OCI-M2 (cell line): ENCODE measurements around the gene SGSM2.

Source experiments
- DNase-seq: peaks from one replicate; lab custom pipeline; 2025; ENCODE audit not compliant: unreplicated experiment; lab: John Stamatoyannopoulos, UW

The SGSM2 gene

DNA sequence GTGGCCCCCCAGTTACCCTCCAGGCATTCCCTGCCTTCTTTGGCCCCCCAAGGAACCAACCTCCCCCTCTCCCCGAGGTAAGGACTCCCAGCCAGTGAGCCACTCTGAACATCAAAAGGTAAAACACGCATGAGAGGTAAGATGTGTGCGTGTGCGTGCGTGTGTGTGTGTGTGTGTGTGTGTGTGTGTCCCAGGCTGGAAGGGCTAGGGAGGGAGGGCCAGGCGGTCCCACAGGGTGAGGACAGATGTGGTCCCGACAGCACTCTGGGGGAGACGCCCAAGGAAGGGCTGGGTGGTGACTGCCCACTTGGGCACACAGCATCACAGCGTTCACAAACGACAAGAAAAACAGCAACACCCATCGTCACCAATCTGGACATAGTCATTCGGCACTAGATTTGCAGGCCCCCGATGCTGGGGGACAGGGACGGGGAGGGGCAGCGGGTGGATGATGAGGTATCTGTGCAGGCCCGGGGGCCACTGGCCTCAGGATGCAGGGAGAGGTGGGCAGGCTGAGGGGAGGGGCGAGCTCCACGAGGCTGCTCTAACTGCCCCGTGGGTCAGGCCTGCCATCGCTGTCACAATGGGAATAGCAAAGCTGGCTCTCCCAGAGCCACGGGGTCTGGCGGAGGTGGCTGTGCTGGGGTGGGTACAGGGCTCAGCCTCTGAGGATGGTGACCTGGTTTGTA, 47.3 kb downstream of the SGSM2 start:
- no peak for DNase-seq

DNA sequence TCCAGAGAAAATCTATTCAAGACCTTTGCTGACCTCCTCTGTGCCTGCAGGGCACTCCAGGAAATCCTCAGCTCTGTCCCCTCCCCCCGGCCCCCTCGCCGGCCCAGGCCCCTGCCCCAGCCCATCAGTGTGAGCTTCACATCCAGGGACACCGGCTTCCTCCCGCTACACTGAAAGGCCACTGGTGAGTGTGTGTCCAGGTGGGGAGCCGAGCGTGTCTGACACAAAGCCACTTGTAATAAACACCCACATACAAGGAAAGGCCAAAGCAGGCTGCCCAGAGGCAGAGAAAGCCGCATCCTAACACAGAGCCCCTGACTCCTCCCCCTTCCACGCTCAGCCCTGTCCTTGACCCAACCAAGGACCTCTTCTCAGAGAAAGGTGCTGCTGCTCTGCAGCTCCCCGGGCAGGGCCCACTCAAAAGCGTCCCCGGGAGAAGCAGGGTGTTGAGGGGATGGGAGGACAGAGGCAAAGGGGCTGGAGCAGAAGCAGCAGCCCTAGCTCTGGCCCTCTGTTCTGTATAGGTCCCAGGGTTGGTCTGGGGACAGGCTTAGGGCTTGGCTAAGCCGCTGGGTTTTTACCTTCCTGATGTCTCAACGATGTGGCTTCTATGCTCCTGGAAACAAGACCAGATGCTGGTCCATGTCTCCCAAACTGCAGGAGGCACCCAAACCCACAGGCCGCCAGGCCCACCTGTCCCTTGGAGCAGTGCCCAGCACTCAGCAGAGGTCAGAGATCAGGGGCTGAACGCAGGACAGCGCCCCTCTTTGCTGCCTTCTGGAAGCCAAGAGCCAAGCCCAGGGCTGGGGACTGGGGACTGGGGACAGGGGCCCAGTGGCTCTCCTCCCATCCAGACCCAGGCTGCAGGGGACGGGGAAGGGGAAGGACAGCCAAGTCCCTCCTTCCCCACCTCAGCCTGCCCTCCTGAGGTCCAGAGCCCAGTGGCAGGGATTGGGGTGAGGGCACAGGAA, 48.2 kb downstream of the SGSM2 start:
- DNase-seq: no peak

DNA sequence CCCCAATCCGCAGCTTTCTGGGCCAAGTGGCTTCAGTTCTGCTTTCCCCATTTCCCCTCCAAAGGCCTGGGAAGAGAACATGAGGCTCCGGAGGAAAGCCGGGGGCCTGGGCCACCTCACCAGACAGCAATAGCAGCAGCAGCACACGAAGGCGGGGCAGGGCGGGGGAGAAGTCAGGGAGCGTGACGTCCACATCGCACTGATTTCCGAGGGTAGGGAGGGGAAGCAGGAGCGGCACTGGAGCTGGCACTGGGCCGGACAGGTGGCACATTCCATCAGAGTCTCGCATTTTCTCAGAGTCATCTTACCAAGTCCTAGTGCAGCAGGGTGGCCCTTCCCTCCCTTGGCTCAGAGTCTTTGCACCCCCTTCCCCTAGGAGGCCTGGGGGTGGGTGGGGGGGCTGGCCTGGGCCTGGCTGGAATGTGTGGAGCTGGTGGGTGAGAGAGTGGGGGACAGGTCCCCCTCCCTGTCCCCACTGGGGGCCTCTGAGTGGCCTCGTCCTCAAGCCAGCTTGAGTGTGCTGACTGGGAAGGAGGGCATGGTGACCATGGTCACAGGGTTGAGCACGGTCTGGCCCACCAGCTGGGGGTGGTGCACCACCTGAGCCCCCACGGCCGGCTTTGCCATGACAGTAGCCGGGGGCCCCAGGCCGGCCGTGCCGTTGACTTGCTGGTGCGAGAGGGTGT, 49.2 kb downstream of the SGSM2 start:
- DNase-seq: no peak

DNA sequence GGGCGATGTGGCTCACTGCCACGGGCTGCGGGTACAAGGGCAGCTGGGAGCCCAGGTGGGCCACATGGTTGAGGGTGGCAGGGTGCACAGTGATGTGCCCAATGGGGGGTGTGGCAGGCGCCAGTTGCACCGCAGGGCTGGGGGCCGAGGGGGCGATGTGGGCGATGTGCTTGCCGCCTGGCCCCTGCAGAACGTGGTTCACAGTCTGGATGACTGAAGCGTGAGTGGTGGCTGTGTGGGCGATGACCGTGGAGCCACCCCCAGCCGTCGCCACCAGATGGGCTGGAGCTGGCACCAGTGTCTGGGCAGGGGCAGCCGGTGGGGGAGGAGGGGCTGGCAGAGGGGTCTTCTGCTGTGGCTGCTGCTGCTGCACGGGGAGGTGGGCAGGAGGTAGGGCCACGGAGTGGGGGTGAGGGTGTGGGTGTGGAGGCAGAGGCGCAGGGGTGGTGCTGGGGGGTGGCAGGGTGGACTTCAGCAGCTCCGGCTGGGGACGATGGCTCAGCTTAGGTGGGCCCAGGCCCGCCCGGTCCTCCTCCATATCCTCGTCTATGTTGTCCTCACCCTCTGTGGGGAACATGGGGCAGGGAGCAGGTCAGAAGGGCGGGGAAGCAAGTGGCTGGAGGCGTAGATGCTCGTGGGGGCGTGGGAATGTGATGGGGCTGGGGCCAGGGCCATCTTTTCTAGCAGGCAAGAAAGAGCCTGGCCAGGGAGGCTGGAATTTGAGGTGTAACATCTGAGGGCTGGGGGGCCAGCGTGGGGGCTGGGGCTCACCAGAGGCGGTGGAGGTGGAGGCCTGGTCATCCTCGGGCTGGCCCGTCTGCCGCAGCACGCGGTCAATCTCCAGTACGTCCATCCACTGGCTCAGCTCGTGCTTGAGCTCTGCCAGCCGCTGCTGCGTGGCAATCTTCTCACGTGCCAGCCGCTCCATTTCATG, 50.1 kb downstream of the SGSM2 start:
- DNase-seq: no peak

DNA sequence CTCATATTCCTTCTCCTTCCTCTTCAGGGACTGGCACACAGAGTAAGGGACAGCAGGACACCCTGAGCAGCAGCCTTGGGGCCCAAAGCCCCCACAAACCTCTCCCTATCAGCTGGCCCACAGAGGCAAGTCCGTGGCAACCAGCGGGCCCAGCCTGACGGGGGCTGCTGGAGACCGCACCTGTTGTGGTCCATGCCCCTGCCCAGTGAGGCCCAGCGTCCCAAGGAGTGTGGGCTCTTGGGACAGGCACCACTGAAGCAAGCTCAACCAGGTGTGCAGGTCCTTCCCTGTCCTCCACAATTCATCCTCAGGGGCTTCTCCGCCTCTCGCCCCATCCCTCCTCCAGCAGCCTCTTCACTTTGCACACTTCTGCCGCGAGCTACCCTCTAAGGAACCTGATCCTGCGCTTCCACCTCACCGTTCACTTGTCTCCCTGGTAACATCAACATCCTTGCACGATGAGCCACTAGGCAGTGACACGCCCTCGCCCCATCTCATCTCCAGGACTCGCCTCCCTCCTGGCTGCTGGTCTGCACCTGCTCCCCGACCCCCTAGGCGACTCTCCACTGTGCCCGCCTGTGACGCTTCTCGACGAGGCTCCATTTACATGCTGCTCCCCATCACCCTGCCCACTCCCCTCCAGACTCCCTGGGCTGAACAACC, 50.9 kb downstream of the SGSM2 start:
- DNase-seq: no peak

DNA sequence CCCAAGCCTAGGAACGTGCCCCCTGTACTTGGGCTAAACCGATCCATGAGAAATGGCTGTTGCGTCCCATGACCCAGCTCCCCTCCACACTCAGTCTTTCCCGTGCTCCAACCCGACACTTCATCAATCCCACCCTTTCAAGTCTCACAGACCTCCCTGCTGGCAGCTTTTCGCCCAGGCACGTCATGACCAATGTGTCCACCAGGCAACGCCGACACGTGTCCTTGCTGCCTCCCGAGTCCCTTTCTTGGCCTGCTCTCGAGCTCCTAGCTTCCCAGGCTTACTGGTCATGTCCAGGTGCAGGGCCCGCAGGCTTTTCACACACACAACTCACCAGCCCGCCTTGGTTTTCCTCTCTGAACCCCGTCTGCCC, 51.4 kb downstream of the SGSM2 start:
- DNase-seq: no peak

DNA sequence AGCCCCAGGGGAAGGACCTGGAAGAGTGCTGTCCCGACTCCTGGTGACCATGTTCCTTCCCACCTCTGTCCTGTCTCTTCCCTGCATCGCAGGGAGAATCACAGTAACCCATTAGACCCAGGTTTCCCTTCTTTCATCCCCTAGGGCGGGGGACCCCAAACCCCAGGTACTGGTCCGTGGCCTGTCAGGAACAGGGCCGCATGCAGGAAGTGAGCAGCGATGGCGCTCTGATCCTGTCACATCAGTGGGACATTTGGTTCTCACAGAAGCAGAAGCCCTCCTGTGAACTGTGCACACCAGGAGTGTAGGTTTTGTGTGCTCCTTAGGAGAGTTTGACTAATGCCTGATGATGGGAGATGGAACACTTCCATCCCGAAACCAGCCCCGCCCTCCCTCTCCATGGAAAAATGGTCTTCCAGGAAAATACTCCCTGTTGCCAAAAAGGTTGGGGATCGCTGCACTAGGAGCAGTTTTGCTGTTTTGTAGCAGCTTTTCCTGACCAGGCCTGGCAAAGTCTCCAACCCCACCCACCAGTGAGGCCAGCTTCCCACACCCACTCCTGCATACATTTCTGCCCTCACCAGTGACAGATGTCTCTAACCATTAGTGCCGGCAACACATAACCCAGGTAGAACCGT, 53.0 kb downstream of the SGSM2 start:
- no peak for DNase-seq

DNA sequence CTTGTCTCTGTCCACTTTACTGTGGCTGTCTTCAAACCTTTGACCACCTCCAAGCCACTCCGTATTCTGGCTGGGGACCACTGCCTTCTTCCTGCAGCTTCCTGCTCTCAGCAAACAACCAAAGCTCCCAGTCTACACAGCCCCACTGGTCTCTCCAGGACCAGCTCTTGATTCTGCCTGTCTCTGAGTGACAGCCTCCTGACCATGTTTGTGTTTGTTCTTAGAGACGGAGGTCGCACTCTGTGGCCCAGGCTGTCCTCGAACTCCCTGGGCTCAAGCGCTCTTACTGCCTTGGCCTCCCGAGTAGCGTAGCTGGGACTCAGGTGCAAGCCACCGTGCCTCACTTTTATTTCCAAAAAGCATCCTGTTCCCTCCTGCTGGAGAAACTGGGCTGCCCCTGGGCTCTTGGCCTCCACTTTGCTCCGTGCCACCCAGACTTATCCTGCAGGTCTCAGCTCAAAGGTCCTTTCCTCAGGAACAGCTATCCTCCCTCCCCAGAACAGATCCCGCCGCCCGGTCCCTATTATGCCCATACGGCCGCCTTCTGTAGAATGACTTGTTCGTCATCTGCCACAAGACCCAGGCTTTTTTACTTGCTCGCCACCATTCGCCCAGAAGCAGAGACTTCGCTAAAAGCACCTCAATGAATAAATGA, 54.4 kb downstream of the SGSM2 start:
- DNase-seq: no peak

DNA sequence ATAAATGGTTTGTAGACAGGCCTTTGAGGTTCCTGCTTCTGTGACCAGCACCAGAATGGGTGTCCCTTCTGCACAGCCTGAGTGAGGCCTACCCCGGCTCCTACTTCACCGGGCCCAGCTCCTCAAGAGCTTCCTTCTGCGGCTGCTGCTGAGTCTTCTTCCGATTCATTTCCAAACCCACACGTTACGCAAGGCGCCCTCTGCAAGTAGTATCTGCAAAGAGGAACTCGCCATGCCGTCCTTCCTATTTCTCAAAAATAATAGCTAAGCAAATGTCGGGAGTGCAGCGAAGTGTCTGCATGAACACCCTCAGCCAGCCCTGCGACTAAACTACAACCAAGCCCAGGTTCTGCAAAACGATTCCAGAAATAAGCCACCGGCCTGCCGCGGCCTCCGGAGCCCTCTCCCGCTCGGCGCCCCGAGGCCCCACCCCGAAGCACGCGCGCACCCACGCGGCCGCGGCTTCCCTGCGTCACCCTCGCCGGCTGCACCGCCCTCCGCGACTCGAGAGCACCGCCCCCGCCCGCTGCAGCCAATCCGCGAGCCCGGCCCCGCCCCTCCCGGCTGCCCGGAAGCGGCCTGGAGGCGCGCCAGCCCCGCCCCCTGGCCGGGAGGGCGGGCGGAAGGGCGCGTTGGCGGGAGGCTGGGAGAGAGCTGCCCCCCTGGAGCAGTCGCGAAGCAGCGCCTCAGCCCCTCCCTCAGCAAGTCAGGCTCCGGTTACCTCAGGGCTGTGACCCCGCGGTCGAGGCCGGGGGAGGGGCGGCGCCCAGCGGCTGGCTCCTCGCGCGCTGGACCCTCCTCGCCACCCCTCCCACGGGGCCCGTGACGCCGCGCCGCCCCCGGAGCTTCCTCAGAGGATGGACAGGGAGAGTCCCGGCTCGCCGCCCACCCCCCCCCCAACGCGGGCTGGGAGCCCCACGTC, 55.2 kb downstream of the SGSM2 start:
- peak; percentile 60 for DNase-seq

DNA sequence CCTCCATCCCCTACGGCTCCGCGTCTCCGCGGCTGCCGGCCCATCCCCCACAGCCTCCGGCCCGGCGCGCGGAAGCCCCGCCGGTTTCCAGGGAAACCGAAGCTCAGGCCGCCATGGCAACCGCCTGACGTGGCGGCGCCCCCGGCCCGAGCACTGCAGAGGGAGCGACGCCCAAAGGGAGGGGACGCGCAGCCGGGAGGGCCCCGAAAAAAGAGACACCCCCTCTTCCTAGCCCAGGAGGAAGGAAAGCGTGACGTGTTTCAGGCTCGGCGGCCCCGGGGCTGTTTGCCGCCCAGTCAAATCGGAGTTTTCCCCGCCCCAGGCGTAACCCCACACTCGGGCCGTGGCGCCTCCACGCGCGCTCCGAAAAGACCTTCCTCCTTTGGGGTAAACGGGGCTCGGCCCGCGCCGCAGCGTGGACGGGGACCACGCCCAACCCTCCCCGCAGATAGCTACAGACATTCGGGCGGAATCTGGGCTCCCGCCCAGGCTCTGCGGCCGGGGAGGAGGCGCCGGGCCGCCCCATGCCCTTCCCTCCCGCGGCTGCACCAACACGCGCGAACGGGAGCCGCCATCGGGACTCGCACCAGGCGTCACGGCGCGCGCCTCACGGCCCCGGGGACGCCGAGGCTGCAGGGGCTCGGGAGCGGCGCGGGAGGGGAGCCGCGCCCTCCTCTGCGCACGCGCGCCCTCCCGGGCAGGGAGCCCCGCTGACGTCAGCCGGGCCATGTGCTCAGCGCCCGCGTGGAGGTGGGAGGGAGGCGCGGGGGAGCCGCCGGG, 56.1 kb downstream of the SGSM2 start:
- DNase-seq: no peak

DNA sequence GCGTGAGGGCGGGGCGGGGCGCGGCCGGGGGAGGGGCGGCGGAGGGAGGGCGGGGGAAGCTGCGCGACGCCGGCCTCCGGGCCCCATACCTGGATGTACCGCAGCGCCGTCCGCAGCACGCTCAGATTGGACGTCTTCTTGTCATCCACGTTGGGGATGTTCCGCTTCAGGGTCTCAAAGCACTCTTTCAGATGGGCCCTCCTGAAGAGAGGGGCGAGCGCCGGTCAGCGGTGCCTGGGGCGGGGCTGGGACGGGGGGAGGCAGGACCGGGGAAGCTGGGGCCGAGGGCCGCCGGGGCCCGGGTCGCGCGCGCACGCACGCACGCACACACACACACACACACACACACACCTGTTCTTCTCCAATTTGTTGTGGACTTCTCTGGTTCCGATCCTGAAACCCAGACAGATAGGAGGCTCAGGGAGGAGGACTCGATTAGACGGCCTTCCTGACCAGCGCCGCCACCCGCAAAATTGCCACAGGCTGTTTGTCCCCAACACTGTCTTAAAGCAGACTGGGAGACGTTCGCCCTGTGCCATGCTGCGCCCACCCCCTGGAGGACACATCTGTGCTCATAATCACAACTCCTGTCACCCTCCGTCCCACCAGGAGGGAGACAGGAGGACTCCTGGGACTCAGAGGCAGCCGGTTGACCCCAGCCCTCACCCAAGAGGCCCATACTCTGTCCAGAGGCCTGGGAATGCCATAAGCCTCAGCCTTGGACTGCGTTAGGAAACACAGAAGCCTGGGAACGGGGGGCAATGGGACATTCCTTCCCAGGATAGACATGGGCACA, 56.9 kb downstream of the SGSM2 start:
- no peak for DNase-seq

DNA sequence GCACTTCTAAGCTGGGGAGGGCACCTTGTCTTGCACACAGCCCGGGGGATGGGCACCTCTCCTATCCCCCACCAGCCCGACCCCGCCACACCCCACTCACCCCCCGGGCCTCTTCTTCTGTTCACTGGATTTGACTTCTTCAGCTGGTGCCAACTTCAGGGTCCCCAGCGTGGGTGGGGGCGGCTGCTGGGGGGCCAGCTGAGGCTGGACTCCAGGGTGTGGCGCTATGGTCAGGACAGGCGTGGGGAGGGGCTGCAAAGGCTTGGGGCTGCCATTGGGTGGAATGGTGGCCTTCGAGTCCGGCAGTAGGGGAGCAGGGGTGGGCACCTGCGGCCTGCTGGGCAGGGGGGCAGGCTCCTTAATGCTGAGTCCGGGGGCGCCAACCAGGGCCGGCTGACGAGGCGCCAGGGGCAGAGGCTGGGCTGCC, 57.5 kb downstream of the SGSM2 start:
- DNase-seq: no peak

DNA sequence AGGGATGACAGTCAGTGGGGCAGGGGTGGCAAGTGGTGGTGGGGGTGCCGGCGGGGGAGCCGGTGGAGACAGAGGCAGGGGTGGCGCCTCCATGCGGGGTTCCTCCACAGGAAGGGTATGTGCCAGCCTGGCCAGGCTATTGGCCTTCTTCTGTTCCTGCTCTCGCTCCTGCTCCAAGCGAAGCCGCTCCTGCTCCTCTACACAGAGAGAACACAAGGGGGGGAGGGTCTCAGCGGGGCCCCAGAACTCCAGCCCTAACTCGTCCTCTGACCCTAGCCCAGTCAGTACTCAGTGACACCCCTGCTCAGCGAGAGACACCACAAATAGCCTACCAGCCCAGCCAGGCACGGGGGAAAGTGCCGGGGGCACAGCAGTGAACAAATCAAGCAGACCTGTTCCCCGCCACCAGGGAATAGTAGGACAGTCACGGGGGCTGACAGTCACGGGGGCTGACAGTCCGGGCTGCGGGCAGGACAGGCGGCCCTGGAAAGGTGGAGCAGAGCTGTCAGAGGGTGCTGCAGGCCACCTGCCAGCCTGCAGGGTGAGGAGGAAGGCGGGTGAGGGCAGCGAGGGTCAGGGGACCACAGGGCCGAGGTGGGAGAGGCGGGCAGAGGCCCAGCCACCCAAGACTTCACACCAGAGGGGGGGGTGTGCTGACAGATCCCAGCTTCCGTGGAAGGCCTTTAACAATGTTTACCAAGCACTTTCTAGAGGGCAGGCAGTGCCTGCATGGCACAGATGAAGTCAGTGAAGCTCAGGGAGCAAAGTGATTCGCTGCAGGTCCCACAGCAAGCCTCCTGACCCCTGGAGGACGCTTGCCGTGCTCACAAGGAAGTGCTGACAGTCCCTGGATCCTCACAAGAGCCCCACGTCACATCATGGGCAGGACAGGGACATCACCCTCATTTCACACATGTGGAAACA, 58.2 kb downstream of the SGSM2 start:
- DNase-seq: no peak

DNA sequence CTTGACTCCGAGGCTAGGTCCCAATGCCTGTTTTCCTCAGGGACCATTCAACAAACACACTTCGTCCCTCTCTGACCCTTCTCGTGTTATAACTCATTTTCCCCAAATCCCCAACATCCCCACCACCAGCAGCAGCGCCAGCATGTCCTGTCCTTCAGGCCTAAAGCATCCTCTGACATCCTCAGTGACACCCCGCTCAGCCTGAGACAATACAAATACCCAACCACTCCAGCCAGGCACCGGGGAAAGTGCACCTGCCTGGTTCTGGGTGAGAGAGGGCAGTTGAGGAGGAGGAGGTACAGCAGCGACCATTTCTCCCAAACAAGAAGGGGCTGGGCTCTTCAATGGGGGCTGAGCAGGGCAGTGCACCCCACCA, 58.9 kb downstream of the SGSM2 start:
- DNase-seq: no peak

DNA sequence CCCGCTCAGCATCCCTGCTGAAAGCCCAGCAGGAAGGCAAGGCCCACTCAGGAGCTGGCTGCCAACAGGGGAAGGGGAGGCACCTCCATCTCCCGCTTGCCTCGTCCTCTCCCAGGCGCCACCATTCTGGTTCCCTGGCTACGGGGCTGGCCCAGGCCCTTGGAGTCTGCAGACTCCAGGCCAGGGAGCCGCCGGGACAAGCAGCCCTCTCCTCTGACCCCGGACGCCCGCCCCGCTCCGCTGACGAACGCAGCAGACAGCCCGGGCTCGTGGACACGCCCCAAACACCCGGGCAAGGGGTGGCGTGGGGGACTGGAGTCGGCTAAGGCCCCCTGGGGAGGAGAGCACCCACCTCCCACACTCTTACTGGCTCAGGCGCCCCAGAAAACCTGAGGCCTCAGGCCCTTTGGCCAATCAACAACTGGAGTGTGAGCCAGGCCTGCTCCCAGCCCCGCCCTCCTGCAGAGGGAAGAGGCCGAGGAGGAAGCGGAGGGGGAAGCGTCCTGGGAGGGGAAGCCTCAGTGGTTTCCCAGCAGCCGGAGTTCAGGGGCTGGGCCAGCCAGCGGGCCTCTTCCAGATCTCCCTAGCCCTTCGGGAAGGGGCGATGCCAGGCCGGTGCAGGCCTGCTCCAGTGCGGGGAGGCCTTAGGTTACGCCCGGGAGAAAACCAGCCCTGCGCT, 59.4 kb downstream of the SGSM2 start:
- peak; percentile 17 for DNase-seq
